ENCODE data around the gene PRTFDC1. TPM values are rescaled to one million over a fixed set of nuclear protein-coding genes. Genes with fewer than 3 reads are reported as not detected.
A peak's percentile ranks its signal among the peaks of the same experiment; 100 is the strongest.
"Not testable (repeated sequence)": the region's sequence is repeated elsewhere in the genome, so short reads cannot be mapped to it uniquely, and the experiment has no call there.

The PRTFDC1 gene
- total RNA-seq, 1 donor from 2014 or later, result 9.6 TPM

DNA sequence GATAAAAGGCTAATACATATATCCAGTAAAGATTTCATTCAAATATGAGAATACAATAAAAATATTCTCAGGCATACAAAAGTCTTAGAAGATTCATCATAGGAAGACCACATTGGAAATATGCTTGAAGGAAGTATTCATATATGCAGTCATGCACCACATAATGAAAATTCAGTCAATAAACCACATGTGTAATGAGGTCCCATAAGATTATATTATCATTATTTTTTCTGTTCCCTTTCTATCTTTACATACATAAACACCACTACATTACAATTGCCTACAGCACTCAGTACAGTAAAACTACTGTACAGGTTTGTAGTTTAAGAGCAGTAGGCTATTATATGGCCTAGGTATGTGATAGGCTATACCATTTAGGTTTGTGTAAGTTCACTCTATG lies 111.6 kb downstream of the PRTFDC1 start:
- H3K36me3 ChIP-seq (ENCODE audit: control insufficient read depth, insufficient read depth, low read length), result no peaks in the 10 kb centered on the region
- TF ChIP-seq, protein P1, sequence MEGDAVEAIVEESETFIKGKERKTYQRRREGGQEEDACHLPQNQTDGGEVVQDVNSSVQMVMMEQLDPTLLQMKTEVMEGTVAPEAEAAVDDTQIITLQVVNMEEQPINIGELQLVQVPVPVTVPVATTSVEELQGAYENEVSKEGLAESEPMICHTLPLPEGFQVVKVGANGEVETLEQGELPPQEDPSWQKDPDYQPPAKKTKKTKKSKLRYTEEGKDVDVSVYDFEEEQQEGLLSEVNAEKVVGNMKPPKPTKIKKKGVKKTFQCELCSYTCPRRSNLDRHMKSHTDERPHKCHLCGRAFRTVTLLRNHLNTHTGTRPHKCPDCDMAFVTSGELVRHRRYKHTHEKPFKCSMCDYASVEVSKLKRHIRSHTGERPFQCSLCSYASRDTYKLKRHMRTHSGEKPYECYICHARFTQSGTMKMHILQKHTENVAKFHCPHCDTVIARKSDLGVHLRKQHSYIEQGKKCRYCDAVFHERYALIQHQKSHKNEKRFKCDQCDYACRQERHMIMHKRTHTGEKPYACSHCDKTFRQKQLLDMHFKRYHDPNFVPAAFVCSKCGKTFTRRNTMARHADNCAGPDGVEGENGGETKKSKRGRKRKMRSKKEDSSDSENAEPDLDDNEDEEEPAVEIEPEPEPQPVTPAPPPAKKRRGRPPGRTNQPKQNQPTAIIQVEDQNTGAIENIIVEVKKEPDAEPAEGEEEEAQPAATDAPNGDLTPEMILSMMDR (IDR thresholded peaks at IDR 0.05; ENCODE audit: insufficient read depth, low read length, poor library complexity, severe bottlenecking), result no peak
- no peaks in the 10 kb centered on the region for H3K27me3 ChIP-seq (ENCODE audit: control insufficient read depth, insufficient read depth, low read length)
- DNase-seq (ENCODE audit: low read depth), result no peak
- no peak overlapping the region for H3K4me3 ChIP-seq (ENCODE audit: low read depth, low read length)

DNA sequence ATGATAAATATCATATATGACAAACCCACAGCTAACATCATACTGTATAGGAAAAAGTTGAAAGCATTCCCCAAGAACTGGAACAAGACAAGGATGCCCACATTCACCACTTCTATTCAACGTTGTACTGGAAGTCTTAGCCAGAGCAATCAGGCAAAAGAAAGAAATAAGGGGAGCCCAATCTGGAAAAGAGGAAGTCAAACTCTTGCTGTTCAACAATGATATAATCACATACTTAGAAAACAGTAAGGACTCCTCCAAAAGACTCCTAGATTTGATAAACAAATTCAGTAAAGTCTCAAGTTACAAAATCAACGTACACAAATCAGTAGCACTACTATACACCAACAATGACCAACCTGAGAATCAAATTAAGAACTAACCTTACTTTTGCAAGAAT lies 114.6 kb downstream of the PRTFDC1 start:
- H3K27me3 ChIP-seq (ENCODE audit: control insufficient read depth, insufficient read depth, low read length); H3K36me3 ChIP-seq (ENCODE audit: control insufficient read depth, insufficient read depth, low read length); DNase-seq (ENCODE audit: low read depth); H3K4me3 ChIP-seq (ENCODE audit: low read depth, low read length): not testable (repeated sequence)

DNA sequence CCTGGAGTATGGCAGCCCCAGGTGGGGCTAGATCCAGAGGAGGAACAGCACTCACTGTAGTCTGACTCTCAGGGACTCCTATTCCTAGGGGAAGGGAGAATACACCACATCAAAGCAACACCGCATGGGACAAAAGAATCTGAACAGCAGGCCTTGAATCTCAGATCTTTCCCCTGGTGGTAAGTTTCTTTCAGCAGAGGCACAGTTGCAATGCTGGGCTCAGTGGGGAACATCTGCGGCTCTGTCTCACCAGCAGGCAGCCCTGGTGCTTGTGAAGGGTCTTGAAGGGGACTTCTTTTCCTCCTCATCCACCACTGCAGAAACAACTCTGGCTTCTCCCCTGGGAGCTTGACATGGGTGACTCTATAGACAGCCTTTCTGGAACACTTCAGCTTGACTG lies 117.5 kb downstream of the PRTFDC1 start:
- Histone ChIP-seq H3K36me3 (ENCODE audit: control insufficient read depth, insufficient read depth, low read length) (no peaks in the 10 kb centered on the region), H3K27me3 (ENCODE audit: control insufficient read depth, insufficient read depth, low read length) (no peaks in the 10 kb centered on the region), H3K4me3 (ENCODE audit: low read depth, low read length) (no peak overlapping the region)
- TF ChIP-seq, protein P1 (IDR thresholded peaks at IDR 0.05; ENCODE audit: insufficient read depth, low read length, poor library complexity, severe bottlenecking), result no peak
- DNase-seq (ENCODE audit: low read depth), result no peak

DNA sequence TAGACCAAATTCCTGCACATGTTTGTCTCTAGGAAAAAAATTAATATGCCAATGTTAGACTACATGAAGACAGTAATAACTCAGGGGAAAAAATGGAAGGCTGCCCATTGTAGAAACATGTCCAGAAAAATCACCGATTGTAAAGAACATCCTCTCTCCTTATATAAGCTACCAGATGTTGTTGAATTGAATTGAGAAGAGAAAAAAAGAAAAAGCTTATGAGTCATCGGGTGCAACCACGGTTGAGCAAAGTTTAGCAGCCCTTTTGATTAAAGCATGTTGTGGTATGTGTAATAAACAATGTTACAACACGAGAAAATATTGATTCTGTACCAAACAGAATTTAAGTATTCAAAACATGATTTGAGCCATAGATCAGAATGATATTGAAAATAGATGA lies 126.4 kb downstream of the PRTFDC1 start:
- peak; percentile 16 for DNase-seq (ENCODE audit: low read depth)
- no peaks in the 10 kb centered on the region for H3K36me3 ChIP-seq (ENCODE audit: control insufficient read depth, insufficient read depth, low read length)
- TF ChIP-seq, protein P1 (IDR thresholded peaks at IDR 0.05; ENCODE audit: insufficient read depth, low read length, poor library complexity, severe bottlenecking), result no peak

DNA sequence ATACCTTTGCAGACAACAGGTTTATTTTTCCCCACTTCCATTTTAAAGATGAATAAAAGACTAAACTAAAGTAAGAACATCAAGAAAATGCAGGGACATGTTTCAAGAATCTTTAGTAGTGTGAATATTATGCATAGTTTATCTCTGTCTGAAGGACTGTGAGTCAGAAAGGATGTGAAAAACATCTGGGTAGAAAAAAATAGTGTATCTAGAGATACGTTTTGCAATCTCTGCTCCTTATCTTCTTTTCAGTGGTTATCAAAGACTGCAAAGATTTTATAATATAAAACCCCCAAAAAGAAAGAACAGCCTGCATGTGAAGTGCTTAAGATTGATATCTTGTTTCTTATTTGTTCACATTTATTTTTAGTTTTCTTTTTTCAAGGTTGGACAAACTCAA lies 126.9 kb downstream of the PRTFDC1 start:
- H3K4me3 ChIP-seq (ENCODE audit: low read depth, low read length), result no peak overlapping the region
- no peak for DNase-seq (ENCODE audit: low read depth)

More for the DNA sequence above, 126.4 kb downstream of the PRTFDC1 start:
- H3K4me3 ChIP-seq (ENCODE audit: low read depth, low read length), result no peak overlapping the region
- H3K27me3 ChIP-seq (ENCODE audit: control insufficient read depth, insufficient read depth, low read length), result no peaks in the 10 kb centered on the region

DNA sequence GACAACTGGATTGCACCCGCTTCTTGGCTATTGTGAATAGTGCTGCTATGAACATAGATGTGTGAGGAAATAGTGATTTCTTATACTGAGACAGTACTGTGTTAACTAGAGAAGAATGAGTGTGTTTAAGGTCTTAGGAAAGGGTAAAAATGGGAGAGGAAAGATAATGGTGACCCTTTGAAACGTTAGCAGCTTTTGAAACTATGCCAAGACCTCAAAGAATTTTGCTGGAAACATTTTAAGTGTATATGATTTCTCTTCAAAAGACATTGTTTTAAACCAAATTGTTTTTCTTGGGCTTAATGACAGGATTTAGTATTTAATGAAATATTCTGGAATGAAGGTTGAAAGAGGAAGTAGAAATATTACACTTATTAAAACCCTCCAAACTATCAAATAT lies 127.9 kb downstream of the PRTFDC1 start:
- no peaks in the 10 kb centered on the region for H3K27me3 ChIP-seq (ENCODE audit: control insufficient read depth, insufficient read depth, low read length)

More for the DNA sequence above, 126.9 kb downstream of the PRTFDC1 start:
- no peaks in the 10 kb centered on the region for H3K27me3 ChIP-seq (ENCODE audit: control insufficient read depth, insufficient read depth, low read length)
- no peaks in the 10 kb centered on the region for H3K36me3 ChIP-seq (ENCODE audit: control insufficient read depth, insufficient read depth, low read length)
- TF ChIP-seq, protein P1 (IDR thresholded peaks at IDR 0.05; ENCODE audit: insufficient read depth, low read length, poor library complexity, severe bottlenecking), result no peak

More for the DNA sequence above, 127.9 kb downstream of the PRTFDC1 start:
- TF ChIP-seq, protein P1 (IDR thresholded peaks at IDR 0.05; ENCODE audit: insufficient read depth, low read length, poor library complexity, severe bottlenecking), result no peak
- no peaks in the 10 kb centered on the region for H3K36me3 ChIP-seq (ENCODE audit: control insufficient read depth, insufficient read depth, low read length)
- no peak for DNase-seq (ENCODE audit: low read depth)
- no peak overlapping the region for H3K4me3 ChIP-seq (ENCODE audit: low read depth, low read length)
